GM18858 (cell line): Measurements from ENCODE around the gene NMNAT3.

Source experiments
- ATAC-seq: cut with Tn5 transposase; IDR thresholded peaks from one replicate; pipeline ENCODE4 v1.9.1; 2021; ENCODE audit not compliant: unreplicated experiment

The NMNAT3 gene

DNA sequence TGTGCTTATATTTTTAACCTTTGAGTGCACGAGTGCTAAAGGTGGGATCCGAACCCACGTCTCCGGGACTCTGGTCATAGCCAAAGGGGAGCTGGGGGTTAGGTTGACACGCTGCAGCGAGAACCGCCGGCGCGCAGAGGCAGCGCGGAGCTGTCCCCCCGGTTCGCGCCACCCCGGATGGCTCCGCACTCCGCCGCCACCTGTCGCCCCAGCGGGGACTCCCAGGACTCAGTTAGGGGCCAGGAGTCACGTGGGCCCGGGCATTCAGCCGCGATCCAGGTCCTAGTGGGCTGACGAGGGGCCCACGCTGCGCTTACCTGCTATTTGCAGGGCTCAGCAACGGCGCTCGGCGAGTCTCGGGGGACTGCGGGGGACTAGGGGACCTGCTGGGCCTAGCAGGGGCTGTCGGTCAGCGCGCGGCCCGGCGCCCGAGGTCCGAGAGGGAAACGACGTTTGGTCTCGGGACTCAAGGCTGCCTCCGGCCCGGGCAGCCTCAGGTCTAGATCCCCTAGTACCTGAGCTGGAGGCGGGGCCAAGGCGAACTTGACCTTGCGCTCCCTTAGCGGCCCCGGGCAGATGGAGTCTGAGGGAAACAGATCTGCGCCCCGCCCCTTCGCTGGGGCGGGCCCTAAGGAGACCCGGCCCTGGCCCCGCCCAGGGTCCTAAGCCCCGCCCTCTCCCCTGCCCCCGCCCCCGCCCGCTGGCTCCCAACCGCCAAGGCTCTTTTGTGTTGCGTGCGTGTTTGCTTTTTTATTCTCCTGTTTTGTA, at the start of gene NMNAT3:
Gene NMNAT3, minus strand, starts transcription at position 585 of the 768 bp plus-strand sequence. CDS start 50,248 bp downstream, outside the sequence.
- ATAC-seq: peak; percentile 98

DNA sequence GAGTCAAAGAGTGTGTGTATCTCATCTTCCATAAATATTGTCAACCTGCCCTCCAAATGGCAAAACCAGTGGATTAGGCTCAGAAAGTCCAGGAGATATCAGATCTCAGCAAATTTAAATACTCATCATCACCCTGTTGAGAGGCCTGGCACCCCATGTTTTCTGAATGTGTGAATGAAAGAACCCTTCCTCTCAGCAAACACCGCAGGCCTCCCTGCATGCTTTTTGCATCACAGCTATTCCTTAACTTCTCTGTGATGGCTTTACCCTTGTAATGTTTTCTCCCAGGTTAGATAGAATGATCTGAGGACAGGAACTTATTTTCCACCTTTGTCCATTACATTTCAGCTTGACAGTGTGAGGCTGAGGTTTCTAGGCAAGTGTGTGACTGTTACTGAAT, 43.6 kb upstream of the NMNAT3 start:
- no peak for ATAC-seq

DNA sequence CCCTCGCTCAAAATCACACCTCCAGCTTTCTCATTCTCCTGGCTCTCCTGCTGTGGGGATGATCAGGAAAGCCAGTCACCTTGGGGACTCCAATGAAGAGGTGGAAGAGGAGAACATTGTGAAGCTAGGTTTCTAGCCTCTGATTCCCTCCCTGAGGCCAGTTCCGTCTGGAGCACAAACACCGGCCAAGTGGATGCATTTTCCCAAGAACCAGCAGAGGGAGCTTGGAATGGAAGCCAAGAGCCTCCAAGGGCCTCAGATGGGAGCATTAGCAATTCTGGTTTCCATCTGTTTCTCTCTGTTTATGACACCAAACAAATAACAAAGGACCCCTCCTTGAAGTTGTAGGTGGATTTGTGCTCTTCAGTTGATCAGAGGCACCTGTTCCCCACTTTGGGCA, 40.6 kb upstream of the NMNAT3 start:
- no peak for ATAC-seq

- no peak for ATAC-seq
Measured at GRCh38 chr3:139716908-139717485, 39.2 kb upstream of the NMNAT3 start.

- ATAC-seq: no peak
Measured at GRCh38 chr3:139715743-139716360, 38.1 kb upstream of the NMNAT3 start.

- ATAC-seq: no peak
Measured at GRCh38 chr3:139715166-139715565, 37.4 kb upstream of the NMNAT3 start.

DNA sequence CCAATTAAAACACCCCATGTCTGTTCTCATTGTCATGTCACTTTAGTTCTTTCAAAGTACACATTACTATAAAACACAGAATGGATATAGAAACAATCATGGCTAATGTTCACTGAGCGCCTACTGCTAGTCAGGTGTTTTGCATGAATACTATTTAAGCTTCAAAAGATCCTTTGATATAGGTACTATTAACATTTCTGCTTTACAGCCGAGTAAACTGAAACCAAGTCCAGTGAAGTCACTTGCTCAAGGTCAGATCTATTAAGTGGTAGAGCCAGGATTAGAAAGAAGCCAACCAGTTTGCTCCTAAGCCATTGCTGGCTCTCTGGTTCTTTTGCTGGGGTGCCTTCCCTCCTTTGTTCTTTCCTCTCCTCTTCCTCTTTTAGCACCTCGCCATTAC, 32.4 kb upstream of the NMNAT3 start:
- ATAC-seq: no peak

DNA sequence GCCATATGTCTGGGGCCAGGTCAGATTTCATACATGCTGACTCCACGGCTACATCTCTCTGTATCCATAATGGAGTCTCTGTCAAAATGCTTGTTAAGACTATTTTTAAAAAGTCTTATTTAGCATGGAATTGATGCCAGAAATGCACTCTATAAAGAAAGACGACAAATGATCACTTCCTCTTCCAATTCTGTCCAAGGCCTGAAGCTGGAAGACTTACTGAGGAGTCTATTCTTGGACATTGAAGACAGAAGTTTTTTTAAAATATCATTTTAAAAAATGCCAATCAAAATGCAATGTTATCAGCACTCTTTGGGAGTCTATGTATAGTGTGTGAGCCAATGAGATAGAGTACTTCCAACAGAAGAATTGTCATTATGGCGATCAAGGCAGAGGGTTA, 27.9 kb upstream of the NMNAT3 start:
- no peak for ATAC-seq

DNA sequence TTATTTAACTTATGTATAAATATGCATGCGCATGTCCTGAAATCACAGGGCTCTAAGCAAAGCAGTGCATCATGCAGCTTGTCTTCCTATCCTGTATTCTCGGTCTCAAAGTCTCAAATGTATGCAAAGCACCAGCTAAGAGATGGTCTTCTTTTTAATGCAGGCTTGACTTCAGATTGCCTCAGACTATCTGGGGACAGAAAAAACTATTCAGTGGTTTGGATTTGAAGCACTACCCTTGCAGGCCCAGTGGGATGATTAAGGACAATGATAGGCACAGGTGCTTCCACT, 18.5 kb upstream of the NMNAT3 start:
- ATAC-seq: no peak

DNA sequence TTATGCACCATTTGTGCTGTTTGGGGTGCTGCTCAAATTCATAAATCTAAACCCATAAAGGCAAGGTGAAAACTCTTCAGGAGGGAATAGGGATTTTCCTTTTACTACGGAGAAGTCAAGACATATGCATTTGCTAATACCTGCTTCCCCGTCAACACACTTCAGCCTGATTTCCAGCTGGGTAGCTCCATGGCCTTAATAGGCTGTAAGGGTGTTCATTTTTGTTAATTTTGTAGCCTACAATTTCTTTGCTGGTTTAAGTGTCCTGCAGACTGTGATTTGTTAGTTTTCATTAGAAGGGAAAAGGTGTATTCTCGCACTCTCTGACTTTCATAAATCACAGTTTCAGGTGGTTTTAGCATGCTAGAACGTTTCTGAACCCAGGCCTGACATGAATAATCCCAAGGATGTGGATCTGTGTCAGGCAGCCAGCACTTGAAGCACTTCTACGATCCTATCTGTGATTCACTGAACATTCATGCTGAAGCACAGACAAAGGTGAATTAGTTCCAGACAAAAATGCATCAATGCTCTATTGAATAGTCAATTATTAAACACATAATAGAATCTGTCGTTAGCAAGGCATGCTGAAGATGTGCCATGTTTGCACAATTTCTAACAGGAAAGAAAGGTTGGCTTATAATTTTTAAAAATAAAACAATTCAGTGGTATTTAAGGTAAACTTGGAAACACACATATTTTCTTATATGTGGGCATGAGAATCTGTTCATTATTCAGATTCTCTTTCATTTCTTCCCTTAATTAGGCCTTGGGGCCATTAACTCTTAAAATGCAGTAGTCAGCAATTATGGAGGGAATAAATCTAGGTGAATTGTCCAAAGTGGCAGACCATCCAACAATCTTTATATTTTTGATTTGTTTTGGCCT, 17.9 kb upstream of the NMNAT3 start:
- ATAC-seq: no peak

GRCh38 chr3:139695007-139695406, 17.2 kb upstream of the NMNAT3 start:
- no peak for ATAC-seq

- no peak for ATAC-seq
Measured at GRCh38 chr3:139694542-139694941, 16.8 kb upstream of the NMNAT3 start.

- no peak for ATAC-seq
Measured at GRCh38 chr3:139691619-139692018, 13.8 kb upstream of the NMNAT3 start.

DNA sequence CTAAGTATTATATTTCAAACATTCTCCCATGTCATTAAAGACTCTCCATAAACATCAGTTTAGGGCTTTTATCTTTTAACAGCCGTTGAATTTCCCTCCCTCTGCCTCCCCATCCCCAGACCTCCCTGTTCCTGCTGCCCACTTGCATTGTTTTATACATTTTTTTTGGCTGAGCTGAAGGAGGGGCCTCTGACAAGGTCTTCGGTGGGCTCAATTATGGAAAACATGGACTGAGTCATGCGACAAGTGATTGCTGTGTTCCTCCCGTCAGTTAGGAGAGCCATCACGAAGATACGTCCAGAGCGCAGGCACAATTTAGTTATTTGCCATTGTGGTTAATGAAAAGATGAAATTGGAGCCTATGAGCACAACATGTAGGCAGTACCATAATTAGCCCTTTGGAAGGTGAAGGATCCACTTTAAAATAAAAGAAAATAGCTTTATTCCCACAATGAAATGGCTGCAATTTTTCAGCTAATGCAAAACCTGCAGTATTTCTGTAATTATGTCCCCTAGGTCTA, 12.0 kb upstream of the NMNAT3 start:
- no peak for ATAC-seq

DNA sequence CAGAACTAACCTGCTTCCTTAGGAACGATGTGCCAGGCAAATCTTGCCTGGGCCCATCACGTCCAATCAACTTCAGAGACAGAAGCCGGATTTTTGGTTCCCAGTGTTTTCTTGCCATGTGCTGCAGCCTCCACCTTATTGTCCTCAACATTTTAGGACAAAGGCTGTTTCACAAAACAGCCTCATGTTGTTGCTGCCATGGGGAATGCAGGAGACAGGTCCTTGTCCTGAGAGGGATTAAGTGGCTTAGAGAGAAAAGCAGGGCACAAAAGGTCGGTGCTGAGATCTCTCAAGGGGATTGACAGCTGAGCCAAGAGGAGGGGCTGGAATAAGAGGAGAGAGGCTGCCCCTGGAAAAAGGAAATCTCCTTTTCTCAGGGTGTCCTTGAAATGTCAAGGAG, 11.3 kb upstream of the NMNAT3 start:
- no peak for ATAC-seq

- ATAC-seq: no peak
Measured at GRCh38 chr3:139687431-139687830, 9.7 kb upstream of the NMNAT3 start.

DNA sequence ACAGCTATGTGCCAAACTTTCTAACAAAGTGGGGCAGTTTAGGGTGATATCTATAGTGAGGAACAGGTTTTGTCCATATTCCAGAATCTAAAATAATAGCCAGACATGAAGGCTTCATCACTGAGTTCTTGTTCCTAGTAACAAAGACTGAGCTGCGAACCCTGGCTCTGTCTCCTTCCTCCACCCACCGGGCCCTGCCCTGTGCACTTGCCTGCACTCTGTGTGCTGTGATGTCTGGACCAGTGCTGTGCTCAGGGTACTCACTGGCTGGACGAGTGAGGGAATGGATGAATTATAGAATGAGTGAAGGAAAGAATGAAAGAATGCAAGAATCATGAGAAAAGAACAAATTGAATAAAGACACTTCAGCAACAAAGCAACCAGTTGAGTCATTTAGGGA, 8.9 kb upstream of the NMNAT3 start:
- ATAC-seq: no peak

DNA sequence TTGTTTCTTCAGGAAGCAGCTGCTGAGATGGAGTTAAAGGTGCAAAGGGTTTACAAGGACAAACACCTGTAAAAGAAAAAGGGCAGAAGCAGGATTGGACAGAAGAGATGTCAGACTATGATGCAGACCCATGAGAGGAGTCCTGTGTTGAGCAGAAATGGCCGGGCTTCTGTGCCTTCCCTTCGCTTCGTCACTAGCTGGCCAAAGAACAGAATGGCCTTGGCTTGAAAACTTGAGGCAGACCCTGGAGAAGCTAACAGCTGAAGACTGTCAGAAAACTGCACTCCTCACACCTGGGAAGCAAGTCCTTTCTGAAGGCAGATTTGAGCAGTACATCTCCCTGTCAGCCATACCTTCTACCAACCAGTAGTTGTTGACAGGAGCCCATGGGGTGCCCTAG, 8.4 kb upstream of the NMNAT3 start:
- no peak for ATAC-seq

GRCh38 chr3:139679220-139679775, 1.5 kb upstream of the NMNAT3 start:
- ATAC-seq: no peak

DNA sequence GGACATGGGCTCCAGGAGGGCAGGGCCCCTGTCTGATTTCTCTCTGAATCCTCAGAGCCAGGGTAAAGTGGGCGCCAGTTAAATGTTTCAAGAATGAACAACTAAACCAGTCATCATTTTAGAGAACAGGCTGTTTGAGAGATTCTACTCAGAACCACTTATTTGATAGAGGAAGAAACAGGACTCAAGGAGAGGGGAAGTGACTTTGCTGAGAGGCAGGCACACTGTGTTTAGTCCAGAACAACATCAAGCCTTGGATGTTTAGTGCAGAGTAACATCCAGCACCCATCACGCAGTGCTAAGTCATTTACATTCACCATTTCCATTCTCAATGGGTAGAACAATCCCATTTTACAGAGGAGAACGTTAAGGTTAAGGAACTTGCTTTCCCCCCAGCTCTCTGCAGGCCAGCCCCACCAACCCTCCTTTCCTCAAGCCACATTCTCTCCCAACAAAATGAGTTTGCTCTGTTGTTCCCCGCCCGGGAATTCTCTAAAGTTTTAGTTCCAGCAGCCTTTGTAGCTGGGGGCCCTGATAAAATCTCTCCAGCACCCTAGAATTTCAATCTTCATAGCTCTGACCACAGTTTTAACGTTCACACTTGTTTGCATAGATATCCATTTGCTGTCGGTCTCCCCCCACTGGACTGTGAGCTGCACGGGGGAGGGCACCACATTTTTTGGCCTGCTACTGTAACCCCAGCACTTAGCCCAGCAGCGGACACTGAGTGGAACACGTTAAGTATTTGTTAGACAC, 962 bp downstream of the NMNAT3 start:
- no peak for ATAC-seq
